K562 (cell line): ENCODE results near the gene GPX2.

Experiments used
- EP300 ChIP-seq: IDR thresholded peaks from 2 replicates; pipeline ENCODE4 v1.6.1; 2012; ENCODE audit warnings: low read length, improper control_type of control experiment
- KLF13 ChIP-seq: fragments of 450-650 bp; IDR thresholded peaks from 2 replicates; pipeline ENCODE4 v1.6.1; 2016; ENCODE audit warnings: missing genetic modification characterization, low read depth, mild to moderate bottlenecking, missing compliant biosample characterization, moderate library complexity, borderline replicate concordance
- TBP ChIP-seq: optimal IDR thresholded peaks from 2 replicates; pipeline ENCODE3; 2011; ENCODE audit warnings: low read depth, low read length, improper control_type of control experiment
- TF ChIP-seq, protein P1 (sequence below): IDR thresholded peaks from 2 replicates; pipeline ENCODE4 v1.6.1; 2012; ENCODE audit warnings: low read depth, low read length, improper control_type of control experiment, borderline replicate concordance
- TF ChIP-seq, protein P2 (sequence below): fragments of 200-800 bp; sonication (Bioruptor generic); IDR thresholded peaks from 2 replicates; pipeline ENCODE4 v1.6.1; 2017; ENCODE audit warnings: missing genetic modification characterization, missing compliant biosample characterization

DNA sequence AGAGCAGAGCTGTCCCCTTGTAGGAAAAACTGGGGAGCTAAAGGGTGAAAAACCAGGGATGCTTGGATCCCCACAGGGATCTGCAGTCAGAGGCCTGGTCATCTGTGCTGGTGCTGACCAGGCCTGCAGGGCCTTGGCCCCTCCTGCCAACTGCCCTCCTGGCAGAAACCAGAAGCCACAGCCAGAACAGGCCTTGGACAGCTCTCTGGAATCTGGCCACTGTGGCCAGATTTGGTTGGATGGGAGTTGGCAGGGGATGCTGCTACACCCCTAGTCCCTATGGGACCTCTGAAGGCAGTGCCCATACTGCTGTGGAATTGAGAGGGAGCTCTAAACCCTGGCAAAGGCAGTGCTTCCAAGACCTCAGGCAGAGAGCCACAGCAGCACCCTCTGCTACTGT, 9.2 kb upstream of the GPX2 start:
- TF ChIP-seq EP300 (no peak), TBP (no peak), KLF13 (tag) (no peak)
- TF ChIP-seq, protein P1, sequence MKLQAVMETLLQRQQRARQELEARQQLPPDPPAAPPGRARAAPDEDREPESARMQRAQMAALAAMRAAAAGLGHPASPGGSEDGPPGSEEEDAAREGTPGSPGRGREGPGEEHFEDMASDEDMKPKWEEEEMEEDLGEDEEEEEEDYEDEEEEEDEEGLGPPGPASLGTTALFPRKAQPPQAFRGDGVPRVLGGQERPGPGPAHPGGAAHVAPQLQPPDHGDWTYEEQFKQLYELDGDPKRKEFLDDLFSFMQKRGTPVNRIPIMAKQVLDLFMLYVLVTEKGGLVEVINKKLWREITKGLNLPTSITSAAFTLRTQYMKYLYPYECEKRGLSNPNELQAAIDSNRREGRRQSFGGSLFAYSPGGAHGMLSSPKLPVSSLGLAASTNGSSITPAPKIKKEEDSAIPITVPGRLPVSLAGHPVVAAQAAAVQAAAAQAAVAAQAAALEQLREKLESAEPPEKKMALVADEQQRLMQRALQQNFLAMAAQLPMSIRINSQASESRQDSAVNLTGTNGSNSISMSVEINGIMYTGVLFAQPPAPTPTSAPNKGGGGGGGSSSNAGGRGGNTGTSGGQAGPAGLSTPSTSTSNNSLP: no peak
- TF ChIP-seq, protein P2, sequence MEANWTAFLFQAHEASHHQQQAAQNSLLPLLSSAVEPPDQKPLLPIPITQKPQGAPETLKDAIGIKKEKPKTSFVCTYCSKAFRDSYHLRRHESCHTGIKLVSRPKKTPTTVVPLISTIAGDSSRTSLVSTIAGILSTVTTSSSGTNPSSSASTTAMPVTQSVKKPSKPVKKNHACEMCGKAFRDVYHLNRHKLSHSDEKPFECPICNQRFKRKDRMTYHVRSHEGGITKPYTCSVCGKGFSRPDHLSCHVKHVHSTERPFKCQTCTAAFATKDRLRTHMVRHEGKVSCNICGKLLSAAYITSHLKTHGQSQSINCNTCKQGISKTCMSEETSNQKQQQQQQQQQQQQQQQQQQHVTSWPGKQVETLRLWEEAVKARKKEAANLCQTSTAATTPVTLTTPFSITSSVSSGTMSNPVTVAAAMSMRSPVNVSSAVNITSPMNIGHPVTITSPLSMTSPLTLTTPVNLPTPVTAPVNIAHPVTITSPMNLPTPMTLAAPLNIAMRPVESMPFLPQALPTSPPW (CRISPR knock-in tag): no peak
